Mesenchymal stem cell (in vitro differentiated cells and primary cell): ENCODE data around the gene STARD3.

ENCODE experiments used
- DNase-seq: peaks from one replicate; pipeline ENCODE4 v3.0.0-alpha.2; 2013
- H2AFZ ChIP-seq: one replicate; pipeline ENCODE4 v1.6.1; 2013; ENCODE audit warnings: low read depth, mild to moderate bottlenecking, control low read depth, inconsistent platforms, low read length, moderate library complexity
- H2AK5ac ChIP-seq: 2 replicates; pipeline ENCODE4 v1.6.1; 2013; ENCODE audit warnings: low read length, moderate library complexity, mild to moderate bottlenecking, inconsistent platforms; ENCODE audit not compliant: severe bottlenecking
- H2BK120ac ChIP-seq: one replicate; pipeline ENCODE4 v1.6.1; 2013; ENCODE audit warnings: low read depth, mild to moderate bottlenecking, inconsistent platforms, low read length, moderate library complexity
- H2BK12ac ChIP-seq, 2 experiments: one replicate each; pipeline ENCODE4 v1.6.1; 2013; ENCODE audit warnings: inconsistent platforms in 2 of 2, low read length in 2 of 2, mild to moderate bottlenecking in 2 of 2, moderate library complexity in 2 of 2, control low read depth in 1 of 2
- H2BK15ac ChIP-seq: one replicate; pipeline ENCODE4 v1.6.1; 2013; ENCODE audit warnings: mild to moderate bottlenecking, low read depth, inconsistent platforms; ENCODE audit not compliant: poor library complexity, severe bottlenecking
- H2BK5ac ChIP-seq: 2 replicates; pipeline ENCODE4 v1.6.1; 2013; ENCODE audit warnings: low read depth, mild to moderate bottlenecking, low read length, control low read depth, inconsistent platforms; ENCODE audit not compliant: poor library complexity, severe bottlenecking
- H3K14ac ChIP-seq, 2 experiments: one replicate each; pipeline ENCODE4 v1.6.1; 2013; ENCODE audit warnings: inconsistent platforms in 2 of 2, low read length in 2 of 2, control low read depth in 1 of 2, mild to moderate bottlenecking in 1 of 2, moderate library complexity in 1 of 2
- H3K18ac ChIP-seq, 2 experiments: one replicate each; pipeline ENCODE4 v1.6.1; 2013; ENCODE audit warnings: inconsistent platforms in 2 of 2, low read length in 2 of 2, control low read depth in 1 of 2, low read depth in 1 of 2, mild to moderate bottlenecking in 1 of 2
- H3K23ac ChIP-seq, 2 experiments: one replicate each; pipeline ENCODE4 v1.6.1; 2013; ENCODE audit warnings: inconsistent platforms in 2 of 2, low read length in 2 of 2, mild to moderate bottlenecking in 2 of 2, moderate library complexity in 2 of 2, control low read depth in 1 of 2
- H3K27ac ChIP-seq: 2 replicates; pipeline ENCODE4 v1.5.1; 2013; ENCODE audit warnings: mild to moderate bottlenecking, moderate library complexity, low read length, control low read depth, inconsistent platforms; ENCODE audit not compliant: poor library complexity, severe bottlenecking
- H3K27me3 ChIP-seq, 2 experiments: 2 replicates each; pipeline versions ENCODE4 v1.6.1 to v1.7.0; 2013; ENCODE audit warnings: low read length in 2 of 2, mild to moderate bottlenecking in 2 of 2, moderate library complexity in 2 of 2, control low read depth in 1 of 2, inconsistent platforms in 1 of 2; ENCODE audit not compliant: control insufficient read depth in 1 of 2, insufficient read depth in 1 of 2
- H3K36me3 ChIP-seq, 2 experiments: 2 replicates each; pipeline versions ENCODE4 v1.6.1 to v1.7.0; 2013; ENCODE audit warnings: low read length in 2 of 2, control low read depth in 1 of 2, inconsistent platforms in 1 of 2, low read depth in 1 of 2, mild to moderate bottlenecking in 1 of 2; ENCODE audit not compliant: insufficient read depth in 2 of 2, control insufficient read depth in 1 of 2
- H3K4ac ChIP-seq, 2 experiments: one replicate each; pipeline ENCODE4 v1.6.1; 2013; ENCODE audit warnings: inconsistent platforms in 2 of 2, low read length in 2 of 2, mild to moderate bottlenecking in 2 of 2, moderate library complexity in 2 of 2, control low read depth in 1 of 2, low read depth in 1 of 2
- H3K4me1 ChIP-seq: 2 replicates; pipeline ENCODE4 v1.6.1; 2013; ENCODE audit warnings: low read depth, low read length, control low read depth; ENCODE audit not compliant: control insufficient read depth, insufficient read depth
- H3K4me2 ChIP-seq: 2 replicates; pipeline ENCODE4 v1.6.1; 2013; ENCODE audit warnings: low read length, mild to moderate bottlenecking, inconsistent platforms; ENCODE audit not compliant: poor library complexity, severe bottlenecking
- H3K4me3 ChIP-seq, 2 experiments: 2 replicates each; pipeline versions ENCODE4 v1.5.1 to v1.7.0; 2013; ENCODE audit warnings: low read length in 2 of 2, mild to moderate bottlenecking in 2 of 2, control low read depth in 1 of 2, low read depth in 1 of 2; ENCODE audit not compliant: insufficient read depth in 1 of 2
- H3K79me1 ChIP-seq: replicated peaks from 2 replicates; pipeline ENCODE4 v1.6.1; 2013; ENCODE audit warnings: mild to moderate bottlenecking, control low read depth, low read length, inconsistent platforms; ENCODE audit not compliant: poor library complexity, severe bottlenecking
- H3K9ac ChIP-seq: 2 replicates; pipeline ENCODE4 v1.7.0; 2013; ENCODE audit warnings: mild to moderate bottlenecking, low read length, moderate library complexity
- H3K9me3 ChIP-seq: 2 replicates; pipeline ENCODE4 v1.7.0; 2013; ENCODE audit warnings: mild to moderate bottlenecking, low read length; ENCODE audit not compliant: control insufficient read depth
- H4K8ac ChIP-seq: one replicate; pipeline ENCODE4 v1.6.1; 2013; ENCODE audit warnings: inconsistent platforms, mild to moderate bottlenecking, low read length, moderate library complexity
- H4K91ac ChIP-seq: one replicate; pipeline ENCODE4 v1.6.1; 2013; ENCODE audit warnings: mild to moderate bottlenecking, low read length, inconsistent platforms
- WGBS: methylation state at CpG from one replicate; pipeline ENCODE4 v1.1.7; 2013; ENCODE audit warnings: mixed read lengths; 5-methylcytosine and 5-hydroxymethylcytosine counted together

Gene STARD3

GRCh38 chr17:39653662-39654331 is 16.9 kb downstream of the STARD3 start:
- H2AFZ ChIP-seq, result no peak overlapping the region
- H2BK120ac ChIP-seq, result no peak overlapping the region
- H3K23ac ChIP-seq, result no peak overlapping the region
- no peak overlapping the region for H3K4me2 ChIP-seq
- no peak overlapping the region for H2BK15ac ChIP-seq
- peak overlapping the region; percentile 35 for H4K91ac ChIP-seq
- H3K18ac ChIP-seq, result no peak overlapping the region
- peak overlapping the region in 1 of 2 experiments; percentile 41 for H3K14ac ChIP-seq
- no peak for DNase-seq
- no peak overlapping the region for H3K27ac ChIP-seq
- H3K9ac ChIP-seq, result no peak overlapping the region
- no peak overlapping the region for H3K4me3 ChIP-seq
- peaks cover 50% of the 10 kb centered on the region for H3K79me1 ChIP-seq
- H2BK5ac ChIP-seq, result no peak overlapping the region
- no peak overlapping the region for H2BK12ac ChIP-seq
- no peak overlapping the region for H2AK5ac ChIP-seq
- no peak overlapping the region for H3K4ac ChIP-seq
- 83% methylated on average over 14 of the region's 14 CpGs for WGBS
- peaks cover 28% of the 10 kb centered on the region for H3K4me1 ChIP-seq
- H3K36me3 ChIP-seq, result peaks cover 15 to 55% of the 10 kb centered on the region in 2 experiments
- no peaks in the 10 kb centered on the region for H3K9me3 ChIP-seq
- H4K8ac ChIP-seq, result no peak overlapping the region
- no peaks in the 10 kb centered on the region for H3K27me3 ChIP-seq

- no peak overlapping the region for H3K14ac ChIP-seq
- no peak overlapping the region for H4K8ac ChIP-seq
- no peak overlapping the region for H3K23ac ChIP-seq
- H3K4me1 ChIP-seq, result peaks cover 30% of the 10 kb centered on the region
- H3K9ac ChIP-seq, result no peak overlapping the region
- no peak overlapping the region for H2BK15ac ChIP-seq
- no peak for DNase-seq
- no peak overlapping the region for H3K4me3 ChIP-seq
- H3K27ac ChIP-seq, result no peak overlapping the region
- no peak overlapping the region for H2BK120ac ChIP-seq
- H2AFZ ChIP-seq, result no peak overlapping the region
- peaks cover 19 to 68% of the 10 kb centered on the region in 2 experiments for H3K36me3 ChIP-seq
- H3K9me3 ChIP-seq, result no peaks in the 10 kb centered on the region
- no peak overlapping the region for H4K91ac ChIP-seq
- H3K27me3 ChIP-seq, result no peaks in the 10 kb centered on the region
- H3K4ac ChIP-seq, result no peak overlapping the region
- H2AK5ac ChIP-seq, result no peak overlapping the region
- no peak overlapping the region for H3K4me2 ChIP-seq
- H2BK12ac ChIP-seq, result no peak overlapping the region
- 100% methylated on average over 1 of the region's 2 CpGs for whole genome bisulfite sequencing
- H3K18ac ChIP-seq, result no peak overlapping the region
- no peak overlapping the region for H2BK5ac ChIP-seq
- peaks cover 47% of the 10 kb centered on the region for H3K79me1 ChIP-seq
Observed at GRCh38 chr17:39655105-39655504, 18.2 kb downstream of the STARD3 start.

GRCh38 chr17:39658346-39658745 is 21.4 kb downstream of the STARD3 start:
- Histone ChIP-seq H3K23ac (no peak overlapping the region), H2BK5ac (no peak overlapping the region), H3K4me1 (peaks cover 44% of the 10 kb centered on the region), H3K36me3 (peaks cover 42 to 87% of the 10 kb centered on the region in 2 experiments), H2AFZ (no peak overlapping the region), H3K4me3 (no peak overlapping the region), H4K91ac (no peak overlapping the region), H4K8ac (no peak overlapping the region), H3K9me3 (no peaks in the 10 kb centered on the region), H2BK12ac (no peak overlapping the region), H3K27ac (no peak overlapping the region), H3K4ac (no peak overlapping the region), H3K9ac (no peak overlapping the region), H3K27me3 (no peaks in the 10 kb centered on the region), H2BK15ac (no peak overlapping the region), H3K14ac (no peak overlapping the region), H2AK5ac (no peak overlapping the region), H3K18ac (no peak overlapping the region), H2BK120ac (no peak overlapping the region), H3K4me2 (no peak overlapping the region), H3K79me1 (peaks cover 31% of the 10 kb centered on the region)
- DNase-seq, result no peak
- WGBS, result 98% methylated on average over 11 of the region's 11 CpGs

- Histone ChIP-seq H3K9ac (no peak overlapping the region), H3K79me1 (peaks cover 27% of the 10 kb centered on the region), H3K4me3 (no peak overlapping the region), H3K27me3 (no peaks in the 10 kb centered on the region), H2BK12ac (no peak overlapping the region), H3K36me3 (peaks cover 42 to 83% of the 10 kb centered on the region in 2 experiments), H2BK15ac (no peak overlapping the region), H3K4me2 (no peak overlapping the region), H3K9me3 (no peaks in the 10 kb centered on the region), H2BK120ac (no peak overlapping the region), H3K14ac (no peak overlapping the region), H3K4me1 (peaks cover 42% of the 10 kb centered on the region), H2AFZ (no peak overlapping the region), H3K18ac (no peak overlapping the region), H4K91ac (no peak overlapping the region), H2AK5ac (no peak overlapping the region), H3K23ac (no peak overlapping the region), H3K4ac (no peak overlapping the region), H3K27ac (no peak overlapping the region), H2BK5ac (no peak overlapping the region), H4K8ac (no peak overlapping the region)
- DNase-seq, result no peak
- 100% methylated on average over 1 of the region's 3 CpGs for WGBS
Observed at GRCh38 chr17:39658760-39659159, 21.8 kb downstream of the STARD3 start.
